GM19395 (cell line): ENCODE data around the gene SPG7.
"Not testable (repeated sequence)": the region's sequence is repeated elsewhere in the genome, so short reads cannot be mapped to it uniquely, and the experiment has no call there.

Experiments used
- ATAC-seq: cut with Tn5 transposase; IDR thresholded peaks from one replicate; pipeline ENCODE4 v1.9.1; 2021; ENCODE audit warnings: mild to moderate bottlenecking, moderate library complexity; ENCODE audit not compliant: unreplicated experiment

Gene SPG7

DNA sequence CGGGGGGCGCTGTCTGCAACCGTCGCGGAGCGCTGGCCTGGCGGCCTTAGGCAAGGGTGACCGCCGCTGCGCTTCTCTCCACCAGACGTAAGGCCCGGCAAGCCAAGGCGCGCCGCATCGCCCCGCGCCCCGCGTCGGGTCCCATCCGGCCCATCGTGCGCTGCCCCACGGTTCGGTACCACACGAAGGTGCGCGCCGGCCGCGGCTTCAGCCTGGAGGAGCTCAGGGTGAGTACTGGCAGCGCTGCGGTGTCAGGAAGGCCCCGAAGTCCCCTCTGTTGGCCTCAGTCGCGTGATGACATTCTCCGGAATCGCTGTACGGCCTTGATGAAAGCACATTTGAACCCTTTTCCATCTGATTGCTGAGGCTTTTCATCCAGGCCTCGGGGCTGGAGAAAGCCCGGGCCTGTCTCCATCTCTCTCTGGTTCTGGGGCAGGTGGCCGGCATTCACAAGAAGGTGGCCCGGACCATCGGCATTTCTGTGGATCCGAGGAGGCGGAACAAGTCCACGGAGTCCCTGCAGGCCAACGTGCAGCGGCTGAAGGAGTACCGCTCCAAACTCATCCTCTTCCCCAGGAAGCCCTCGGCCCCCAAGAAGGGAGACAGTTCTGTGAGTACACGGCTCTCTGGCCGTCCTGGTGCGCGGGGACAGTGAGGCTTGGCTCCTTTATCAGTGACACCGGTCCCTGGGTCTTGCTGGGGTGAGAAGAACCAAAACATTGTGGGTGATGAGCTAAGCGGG lies 53.1 kb downstream of the SPG7 start:
- ATAC-seq: no peak

DNA sequence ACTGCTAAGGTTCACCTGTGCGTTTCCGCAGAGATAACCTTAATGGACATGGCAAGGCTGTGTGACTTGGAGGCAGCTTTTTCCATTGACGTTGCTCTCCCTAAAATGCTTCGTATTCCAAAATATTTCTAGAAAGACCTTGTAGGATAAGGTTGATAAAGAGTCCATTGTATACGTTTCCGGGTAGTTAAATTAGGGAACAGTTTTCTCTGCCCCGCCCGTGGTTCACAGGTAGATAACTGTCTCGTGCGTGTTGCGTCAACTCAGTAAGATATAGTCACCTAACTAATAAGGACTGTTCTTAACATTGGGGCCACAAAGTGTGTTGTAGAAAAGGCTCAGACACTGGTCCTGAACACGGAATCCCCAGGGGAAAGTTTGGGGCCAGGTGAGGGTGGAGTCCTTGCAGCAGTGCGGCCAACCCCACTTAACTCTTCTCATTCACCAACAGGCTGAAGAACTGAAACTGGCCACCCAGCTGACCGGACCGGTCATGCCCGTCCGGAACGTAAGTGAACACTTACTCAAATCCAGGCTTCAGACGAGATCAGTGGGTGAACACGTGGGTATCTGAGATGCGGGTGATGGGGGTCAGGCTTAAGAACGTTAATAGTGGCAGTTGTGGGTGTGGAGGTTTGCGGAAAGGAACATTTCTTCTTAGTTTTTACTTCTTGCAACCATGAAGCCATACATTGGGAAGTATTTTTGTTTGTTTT lies 53.8 kb downstream of the SPG7 start:
- ATAC-seq: no peak

DNA sequence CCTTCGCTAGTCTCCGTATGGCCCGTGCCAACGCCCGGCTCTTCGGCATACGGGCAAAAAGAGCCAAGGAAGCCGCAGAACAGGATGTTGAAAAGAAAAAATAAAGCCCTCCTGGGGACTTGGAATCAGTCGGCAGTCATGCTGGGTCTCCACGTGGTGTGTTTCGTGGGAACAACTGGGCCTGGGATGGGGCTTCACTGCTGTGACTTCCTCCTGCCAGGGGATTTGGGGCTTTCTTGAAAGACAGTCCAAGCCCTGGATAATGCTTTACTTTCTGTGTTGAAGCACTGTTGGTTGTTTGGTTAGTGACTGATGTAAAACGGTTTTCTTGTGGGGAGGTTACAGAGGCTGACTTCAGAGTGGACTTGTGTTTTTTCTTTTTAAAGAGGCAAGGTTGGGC lies 54.7 kb downstream of the SPG7 start:
- ATAC-seq: no peak

DNA sequence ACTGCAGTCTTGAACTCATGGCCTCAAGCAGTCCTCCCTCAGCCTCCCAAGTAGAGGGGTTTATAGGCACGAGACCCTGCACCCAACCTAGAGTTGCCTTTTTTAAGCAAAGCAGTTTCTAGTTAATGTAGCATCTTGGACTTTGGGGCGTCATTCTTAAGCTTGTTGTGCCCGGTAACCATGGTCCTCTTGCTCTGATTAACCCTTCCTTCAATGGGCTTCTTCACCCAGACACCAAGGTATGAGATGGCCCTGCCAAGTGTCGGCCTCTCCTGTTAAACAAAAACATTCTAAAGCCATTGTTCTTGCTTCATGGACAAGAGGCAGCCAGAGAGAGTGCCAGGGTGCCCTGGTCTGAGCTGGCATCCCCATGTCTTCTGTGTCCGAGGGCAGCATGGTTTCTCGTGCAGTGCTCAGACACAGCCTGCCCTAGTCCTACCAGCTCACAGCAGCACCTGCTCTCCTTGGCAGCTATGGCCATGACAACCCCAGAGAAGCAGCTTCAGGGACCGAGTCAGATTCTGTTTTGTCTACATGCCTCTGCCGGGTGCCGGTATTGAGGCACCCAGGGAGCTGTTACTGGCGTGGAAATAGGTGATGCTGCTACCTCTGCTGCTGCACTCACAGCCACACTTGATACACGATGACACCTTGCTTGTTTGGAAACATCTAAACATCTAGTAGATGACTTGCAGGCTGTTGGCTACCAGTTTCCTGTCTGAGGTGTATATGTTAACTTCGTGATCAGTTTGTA lies 55.6 kb downstream of the SPG7 start:
- ATAC-seq: no peak

DNA sequence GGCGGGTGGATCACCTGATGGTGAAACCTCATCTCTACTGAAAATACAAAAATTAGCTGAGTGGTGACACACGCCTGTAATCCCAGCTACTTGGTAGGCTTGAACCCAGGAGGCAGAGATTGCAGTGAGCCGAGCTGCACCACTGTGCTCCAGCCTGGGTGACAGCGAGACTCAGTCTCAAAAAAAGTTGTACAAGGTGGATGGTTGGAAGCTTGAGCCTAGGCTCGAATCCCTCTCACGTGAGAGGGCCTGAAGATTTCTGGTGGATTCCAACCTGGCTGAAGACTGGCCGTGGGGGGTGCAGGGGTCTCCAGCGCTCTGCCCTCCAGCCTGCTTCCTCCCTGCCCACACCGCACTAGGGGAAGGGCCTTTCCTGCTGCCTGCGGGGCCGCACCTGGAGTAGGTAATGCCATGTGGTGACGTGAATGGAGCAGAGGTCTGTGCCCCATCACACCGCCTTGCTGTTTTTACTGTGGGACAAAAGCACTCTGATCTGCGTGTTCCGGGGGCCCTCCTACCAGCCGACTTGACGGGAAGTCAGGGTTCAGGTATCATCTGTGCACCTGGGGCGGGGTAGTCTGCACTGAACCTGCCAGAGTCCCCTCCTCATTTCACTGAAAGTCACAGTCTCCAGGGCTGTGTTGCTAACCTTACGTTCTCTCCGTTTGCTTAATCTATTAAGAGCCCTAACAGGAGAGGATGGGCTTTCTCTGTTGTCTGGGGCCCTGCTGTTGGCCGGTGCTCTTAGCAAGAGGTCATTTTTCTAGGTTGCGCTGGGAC lies 56.5 kb downstream of the SPG7 start:
- ATAC-seq: no peak

DNA sequence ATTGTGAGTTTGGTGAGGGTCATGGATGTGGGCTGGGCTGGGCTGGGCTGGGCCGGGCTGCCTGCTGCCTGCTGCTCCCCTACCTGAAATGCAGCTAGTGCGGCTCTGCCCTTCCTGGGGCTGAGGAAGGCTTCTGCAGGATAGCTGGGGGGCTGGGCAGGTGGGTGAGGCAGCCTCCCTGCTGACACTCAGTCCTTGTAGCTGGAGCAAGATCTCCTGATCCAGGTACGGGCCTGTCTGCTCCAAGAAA lies 57.0 kb downstream of the SPG7 start:
- ATAC-seq: no peak

DNA sequence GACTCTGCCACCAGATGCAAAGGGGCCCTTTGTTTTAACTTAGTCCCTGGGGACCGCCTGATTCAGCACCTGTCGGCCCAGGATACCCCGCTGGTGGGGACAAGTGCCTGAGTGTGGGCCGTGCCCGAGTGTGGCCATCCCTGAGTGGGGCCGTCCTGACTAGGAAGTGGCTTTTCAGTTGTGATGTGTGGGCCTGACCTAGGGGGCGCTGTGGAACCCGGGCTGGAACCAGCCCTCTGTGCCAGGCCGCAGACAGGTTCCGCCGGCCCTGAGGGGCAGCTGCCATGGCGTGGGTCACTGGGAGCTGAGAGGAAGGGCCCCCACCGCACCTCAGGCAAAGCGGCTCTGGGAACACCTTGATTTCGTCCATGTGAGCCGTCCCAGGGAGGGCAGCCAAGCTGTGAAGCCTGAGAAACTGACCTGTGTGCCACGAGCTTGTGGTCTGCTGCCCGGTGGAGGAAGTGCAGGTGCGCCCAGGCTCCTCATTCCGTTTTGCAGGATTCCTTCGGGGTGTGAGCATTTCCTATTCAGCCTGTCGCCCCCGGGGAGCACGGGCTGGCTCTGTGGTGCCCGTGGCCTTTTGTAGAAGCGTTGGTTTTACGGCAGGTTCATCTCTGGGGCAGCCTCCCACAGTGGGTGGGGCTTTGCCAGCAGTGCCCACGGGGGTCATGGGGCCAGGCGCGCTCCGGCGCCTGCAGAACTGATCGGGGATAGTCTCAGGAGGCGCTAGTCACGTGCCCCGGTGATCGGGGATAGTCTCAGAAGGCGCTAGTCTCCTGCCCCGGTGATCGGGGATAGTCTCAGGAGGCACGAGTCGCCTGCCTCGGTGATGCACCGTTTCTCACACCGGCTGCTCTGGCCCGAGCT lies 57.5 kb downstream of the SPG7 start:
- no peak for ATAC-seq

- ATAC-seq: no peak
These were observed 59.7 kb downstream of the SPG7 start for GRCh38 chr16:89567656-89568594.

GRCh38 chr16:89569506-89570341 lies 61.5 kb downstream of the SPG7 start:
- no peak for ATAC-seq

- no peak for ATAC-seq
These were observed 62.2 kb downstream of the SPG7 start for GRCh38 chr16:89570342-89570923.

DNA sequence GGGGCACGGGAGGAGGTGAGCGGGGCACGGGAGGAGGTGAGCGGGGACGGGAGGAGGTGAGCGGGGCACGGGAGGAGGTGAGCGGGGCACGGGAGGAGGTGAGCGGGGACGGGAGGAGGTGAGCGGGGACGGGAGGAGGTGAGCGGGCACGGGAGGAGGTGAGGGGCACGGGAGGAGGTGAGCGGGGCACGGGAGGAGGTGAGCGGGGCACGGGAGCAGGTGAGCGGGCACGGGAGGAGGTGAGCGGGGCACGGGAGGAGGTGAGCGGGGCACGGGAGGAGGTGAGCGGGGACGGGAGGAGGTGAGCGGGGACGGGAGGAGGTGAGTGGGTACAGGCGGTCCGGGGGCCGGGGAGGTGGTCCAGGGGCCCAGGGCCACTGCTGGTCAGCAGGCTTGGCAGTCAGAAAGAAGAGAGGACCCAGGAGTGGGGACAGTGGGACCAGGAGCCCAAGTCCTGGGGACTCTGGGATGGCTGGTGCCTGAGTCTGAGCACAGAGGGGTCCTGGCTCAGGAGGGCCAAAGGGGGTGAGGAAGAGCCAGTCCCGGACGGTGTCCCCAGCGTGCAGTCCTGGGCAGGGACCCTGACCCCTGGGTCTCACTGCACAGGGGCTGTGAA lies 62.9 kb downstream of the SPG7 start:
- ATAC-seq: not testable (repeated sequence)

DNA sequence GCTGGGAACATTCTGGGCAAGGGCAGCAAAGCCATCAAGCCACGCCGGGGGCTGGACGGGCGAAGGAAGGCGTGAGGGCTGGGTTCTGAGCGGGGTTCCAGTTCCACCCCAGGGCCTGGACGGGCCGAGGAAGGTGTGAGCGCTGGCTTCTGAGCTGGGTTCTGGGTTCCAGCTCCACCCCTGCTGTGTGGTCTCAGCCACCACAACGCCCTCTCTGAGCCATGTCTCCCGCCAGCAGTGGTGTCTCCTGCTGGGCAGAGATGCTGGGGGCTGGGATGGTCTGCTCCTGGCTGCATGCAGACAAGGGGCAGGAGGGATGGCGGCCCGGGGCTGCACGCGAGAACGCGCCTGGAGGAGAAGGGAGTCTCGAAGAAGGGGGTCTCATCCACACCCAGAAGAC lies 63.4 kb downstream of the SPG7 start:
- ATAC-seq: no peak

- no peak for ATAC-seq
These were observed 63.9 kb downstream of the SPG7 start for GRCh38 chr16:89572073-89572484.

- ATAC-seq: no peak
These were observed 64.4 kb downstream of the SPG7 start for GRCh38 chr16:89572485-89573205.

DNA sequence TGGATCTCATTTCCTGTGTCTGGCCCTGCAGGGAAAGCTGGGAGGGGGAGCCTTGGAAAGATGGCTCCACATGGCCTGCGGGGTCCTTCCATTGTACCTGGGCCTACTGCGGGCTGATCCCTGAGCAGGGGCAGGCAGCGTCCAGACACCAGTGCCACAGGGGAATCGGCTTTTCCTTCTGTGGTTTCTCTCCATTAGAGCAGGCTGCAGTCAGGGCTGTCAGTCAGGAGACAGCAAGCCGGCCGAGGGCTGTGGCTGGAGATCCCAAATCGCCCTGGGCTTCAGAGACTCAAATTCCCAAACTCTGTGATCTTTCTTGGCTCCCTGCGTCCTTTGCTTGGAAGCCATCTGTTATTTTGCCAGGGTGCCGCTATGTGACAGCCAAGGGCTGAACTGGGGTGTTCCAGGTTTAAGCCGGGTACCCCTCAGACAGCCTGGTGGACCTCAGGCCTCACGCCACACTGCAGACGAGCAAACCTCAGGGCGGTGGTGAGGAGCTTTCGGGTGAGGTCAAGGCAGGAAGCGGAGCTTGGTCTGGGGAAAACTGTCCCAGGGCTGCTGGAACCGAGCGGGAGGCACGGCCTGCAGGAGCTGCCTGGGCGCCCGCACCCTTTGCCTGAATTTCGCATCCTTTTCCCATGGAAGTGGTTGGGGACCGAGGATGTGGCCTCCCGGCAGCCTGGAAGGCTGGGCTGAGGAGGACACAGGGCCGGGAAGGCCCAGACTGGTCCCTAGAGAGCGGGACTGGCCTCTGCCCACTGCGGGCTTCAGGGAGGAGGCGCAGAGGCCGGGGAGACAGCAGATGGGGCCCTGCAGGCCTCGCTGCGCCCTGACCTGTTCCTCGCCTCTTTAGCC lies 65.8 kb downstream of the SPG7 start:
- no peak for ATAC-seq

DNA sequence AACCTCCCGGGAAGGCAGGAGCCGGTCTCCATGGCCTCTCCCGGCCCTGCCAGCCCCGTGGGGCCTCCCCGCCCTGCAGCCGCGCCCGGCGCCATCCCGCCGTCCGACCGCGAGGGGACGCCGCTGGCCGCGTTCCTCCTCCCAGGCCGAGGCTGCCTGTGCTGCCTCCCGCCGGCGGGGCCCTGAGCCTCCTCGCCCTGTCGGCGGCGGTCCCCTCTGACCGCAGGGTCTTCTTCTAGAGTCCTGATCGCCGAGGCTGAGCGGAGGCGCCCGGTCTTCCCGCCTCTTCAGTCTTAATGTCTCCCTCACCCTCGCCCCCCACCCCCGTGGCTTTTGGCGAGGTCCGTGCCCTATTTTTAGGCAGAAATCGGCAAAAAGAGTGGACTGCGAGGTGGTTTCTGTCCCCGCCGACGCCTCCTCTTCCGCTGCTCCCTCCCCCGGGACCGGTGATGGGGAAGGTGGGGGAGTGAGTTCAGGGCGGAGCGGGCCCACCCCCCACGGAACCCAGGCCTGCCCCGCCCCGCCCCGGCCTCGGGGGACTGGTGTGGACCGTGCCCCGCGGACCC lies 66.6 kb downstream of the SPG7 start:
- ATAC-seq: no peak
